H1 (cell line): ENCODE data around the gene GRIK4.
A peak's percentile ranks its signal among the peaks of the same experiment; 100 is the strongest.

Source experiments
- EP300 ChIP-seq, 2 experiments: IDR thresholded peaks; 1 replicate in 1 of 2; 2 replicates in 1 of 2; pipeline ENCODE4 v1.6.1; 2011 to 2012; ENCODE audit warnings: low read depth in 2 of 2, low read length in 2 of 2, mild to moderate bottlenecking in 2 of 2, borderline replicate concordance in 1 of 2, inconsistent platforms in 1 of 2, moderate library complexity in 1 of 2
- EZH2 ChIP-seq: fragments of 200-600 bp; sonication (generic); IDR thresholded peaks from 2 replicates; pipeline ENCODE4 v1.7.1; 2012; ENCODE audit warnings: low read depth, mild to moderate bottlenecking, moderate library complexity, low read length, inconsistent platforms; ENCODE audit not compliant: severe bottlenecking
- HDAC6 ChIP-seq: IDR thresholded peaks from one replicate; pipeline ENCODE4 v1.7.1; 2012; ENCODE audit warnings: low read depth, mild to moderate bottlenecking, inconsistent platforms, low read length, moderate library complexity
- JUN ChIP-seq: IDR thresholded peaks from 2 replicates; pipeline ENCODE4 v1.6.1; 2011; ENCODE audit warnings: low read depth, mild to moderate bottlenecking, improper control_type of control experiment, low read length
- POLR2A ChIP-seq, 2 experiments: IDR thresholded peaks; 1 replicate in 1 of 2; 2 replicates in 1 of 2; pipeline ENCODE4 v1.6.1; 2011; ENCODE audit warnings: low read depth in 2 of 2, low read length in 2 of 2, mild to moderate bottlenecking in 2 of 2; ENCODE audit errors: control extremely low read depth in 1 of 2
- RBBP5 ChIP-seq: IDR thresholded peaks from 2 replicates; pipeline ENCODE4 v1.7.1; 2012; ENCODE audit warnings: low read depth, mild to moderate bottlenecking, inconsistent platforms, low read length, moderate library complexity, borderline replicate concordance
- SP2 ChIP-seq: IDR thresholded peaks from 2 replicates; pipeline ENCODE4 v1.6.1; 2012; ENCODE audit warnings: mild to moderate bottlenecking, low read length, inconsistent platforms
- TAF1 ChIP-seq: IDR thresholded peaks from 2 replicates; pipeline ENCODE4 v1.6.1; 2011; ENCODE audit warnings: mild to moderate bottlenecking, low read depth, low read length
- TBP ChIP-seq: IDR thresholded peaks from 2 replicates; pipeline ENCODE4 v1.6.1; 2011; ENCODE audit warnings: low read depth, low read length, improper control_type of control experiment
- TF ChIP-seq, protein P1 (sequence below), 3 experiments: IDR thresholded peaks; 1 replicate in 2 of 3; 2 replicates in 1 of 3; pipeline versions ENCODE4 v1.5.1 to v1.6.1; 2011; ENCODE audit warnings: low read length in 3 of 3, mild to moderate bottlenecking in 3 of 3, inconsistent platforms in 2 of 3, low read depth in 1 of 3, moderate library complexity in 1 of 3; ENCODE audit not compliant: insufficient read depth in 1 of 3; ENCODE audit errors: control extremely low read depth in 1 of 3
- TF ChIP-seq, protein P2 (sequence below): IDR thresholded peaks from 2 replicates; pipeline ENCODE4 v1.6.1; 2011; ENCODE audit warnings: low read length, improper control_type of control experiment

DNA sequence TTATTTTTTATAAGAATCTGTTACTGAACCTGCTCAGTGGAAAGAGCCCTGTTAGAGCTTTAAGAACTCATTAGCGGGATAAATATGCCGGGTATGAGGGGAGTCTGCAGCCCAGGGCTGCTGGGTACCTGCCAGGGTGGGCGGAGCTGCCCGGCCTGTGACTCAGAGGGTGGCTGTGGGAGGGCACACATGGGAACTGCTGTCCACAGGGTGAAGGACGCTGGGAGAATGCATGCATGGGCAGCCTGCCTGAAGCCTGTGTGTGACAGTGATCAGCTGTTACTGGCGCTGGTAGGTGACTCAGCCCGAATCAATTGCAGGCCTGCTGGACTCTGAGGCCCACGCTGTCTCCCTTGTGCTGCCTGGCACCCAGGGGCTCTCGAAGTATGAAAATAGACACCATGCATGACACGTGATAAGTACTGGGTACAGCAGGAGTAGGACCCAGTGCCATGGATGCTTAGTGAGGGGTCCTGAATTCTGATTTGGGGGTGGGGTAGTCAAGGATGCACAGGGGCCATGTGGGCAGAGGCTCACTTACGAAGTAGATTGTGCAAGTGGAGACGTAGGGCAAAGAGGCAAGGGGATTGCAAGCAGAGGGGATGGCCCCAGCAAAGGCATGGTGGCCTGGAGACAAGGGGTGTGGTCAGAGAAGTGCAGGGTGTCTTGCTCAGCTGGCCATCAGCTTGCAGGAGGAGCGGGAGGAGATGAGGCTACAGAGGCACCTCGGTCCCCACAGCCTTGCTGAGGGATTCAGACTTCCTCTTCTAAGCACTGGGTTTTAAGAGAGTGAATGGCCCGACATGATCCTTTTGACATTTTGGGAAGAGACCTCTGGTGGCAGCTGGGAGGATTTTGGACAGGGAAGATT is 36.5 kb downstream of the GRIK4 start:
- no peak for TF ChIP-seq EZH2
- TF ChIP-seq, protein P1, sequence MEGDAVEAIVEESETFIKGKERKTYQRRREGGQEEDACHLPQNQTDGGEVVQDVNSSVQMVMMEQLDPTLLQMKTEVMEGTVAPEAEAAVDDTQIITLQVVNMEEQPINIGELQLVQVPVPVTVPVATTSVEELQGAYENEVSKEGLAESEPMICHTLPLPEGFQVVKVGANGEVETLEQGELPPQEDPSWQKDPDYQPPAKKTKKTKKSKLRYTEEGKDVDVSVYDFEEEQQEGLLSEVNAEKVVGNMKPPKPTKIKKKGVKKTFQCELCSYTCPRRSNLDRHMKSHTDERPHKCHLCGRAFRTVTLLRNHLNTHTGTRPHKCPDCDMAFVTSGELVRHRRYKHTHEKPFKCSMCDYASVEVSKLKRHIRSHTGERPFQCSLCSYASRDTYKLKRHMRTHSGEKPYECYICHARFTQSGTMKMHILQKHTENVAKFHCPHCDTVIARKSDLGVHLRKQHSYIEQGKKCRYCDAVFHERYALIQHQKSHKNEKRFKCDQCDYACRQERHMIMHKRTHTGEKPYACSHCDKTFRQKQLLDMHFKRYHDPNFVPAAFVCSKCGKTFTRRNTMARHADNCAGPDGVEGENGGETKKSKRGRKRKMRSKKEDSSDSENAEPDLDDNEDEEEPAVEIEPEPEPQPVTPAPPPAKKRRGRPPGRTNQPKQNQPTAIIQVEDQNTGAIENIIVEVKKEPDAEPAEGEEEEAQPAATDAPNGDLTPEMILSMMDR (IDR thresholded peaks at IDR 0.05; ENCODE audit: control extremely low read depth in 1 of 3, insufficient read depth in 1 of 3, low read depth in 1 of 3, low read length in 3 of 3): peak in 2 of 3 experiments; percentile 21 to 43; a peak in 3 of 4 replicates
- TF ChIP-seq, protein P2, sequence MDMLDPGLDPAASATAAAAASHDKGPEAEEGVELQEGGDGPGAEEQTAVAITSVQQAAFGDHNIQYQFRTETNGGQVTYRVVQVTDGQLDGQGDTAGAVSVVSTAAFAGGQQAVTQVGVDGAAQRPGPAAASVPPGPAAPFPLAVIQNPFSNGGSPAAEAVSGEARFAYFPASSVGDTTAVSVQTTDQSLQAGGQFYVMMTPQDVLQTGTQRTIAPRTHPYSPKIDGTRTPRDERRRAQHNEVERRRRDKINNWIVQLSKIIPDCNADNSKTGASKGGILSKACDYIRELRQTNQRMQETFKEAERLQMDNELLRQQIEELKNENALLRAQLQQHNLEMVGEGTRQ: no peak
- TF ChIP-seq TBP: no peak
- no peak for TF ChIP-seq POLR2A (IDR thresholded peaks at IDR 0.05; ENCODE audit: control extremely low read depth in 1 of 2, low read depth in 2 of 2, low read length in 2 of 2)
- no peak for TF ChIP-seq SP2
- no peak for TF ChIP-seq EP300 (IDR thresholded peaks at IDR 0.05; ENCODE audit: borderline replicate concordance in 1 of 2, low read depth in 2 of 2, low read length in 2 of 2)
- no peak for TF ChIP-seq RBBP5
- no peak for TF ChIP-seq HDAC6
- TF ChIP-seq JUN: no peak
- no peak for TF ChIP-seq TAF1
